GM18909 (cell line): ENCODE measurements around the gene KRT8.

Experiments used
- ATAC-seq: cut with Tn5 transposase; IDR thresholded peaks from one replicate; pipeline ENCODE4 v1.9.1; 2021; ENCODE audit warnings: mild to moderate bottlenecking; ENCODE audit not compliant: unreplicated experiment, poor library complexity

The KRT8 gene

GRCh38 chr12:52926596-52927234 lies 21.8 kb upstream of the KRT8 start:
- no peak for ATAC-seq

- no peak for ATAC-seq
These were observed 21.1 kb upstream of the KRT8 start for GRCh38 chr12:52925717-52926595.

GRCh38 chr12:52924764-52925716 lies 20.2 kb upstream of the KRT8 start:
- no peak for ATAC-seq

GRCh38 chr12:52921488-52922165 lies 16.8 kb upstream of the KRT8 start:
- no peak for ATAC-seq

- ATAC-seq, result no peak
These were observed 16.1 kb upstream of the KRT8 start for GRCh38 chr12:52920937-52921336.

GRCh38 chr12:52918784-52919183 lies 13.9 kb upstream of the KRT8 start:
- ATAC-seq, result no peak

GRCh38 chr12:52918351-52918750 lies 13.5 kb upstream of the KRT8 start:
- no peak for ATAC-seq

- ATAC-seq, result no peak
These were observed 12.9 kb upstream of the KRT8 start for GRCh38 chr12:52917800-52918199.

GRCh38 chr12:52916216-52916615 lies 11.3 kb upstream of the KRT8 start:
- no peak for ATAC-seq

- ATAC-seq, result no peak
These were observed 10.8 kb upstream of the KRT8 start for GRCh38 chr12:52915637-52916036.

- no peak for ATAC-seq
These were observed 9.8 kb upstream of the KRT8 start for GRCh38 chr12:52914576-52915121.

- ATAC-seq, result no peak
These were observed 8.6 kb upstream of the KRT8 start for GRCh38 chr12:52913431-52913821.

GRCh38 chr12:52912711-52913430 lies 8.0 kb upstream of the KRT8 start:
- ATAC-seq, result no peak

- no peak for ATAC-seq
These were observed 5.5 kb upstream of the KRT8 start for GRCh38 chr12:52910248-52910883.

- ATAC-seq, result no peak
These were observed 4.9 kb upstream of the KRT8 start for GRCh38 chr12:52909796-52910195.

- no peak for ATAC-seq
These were observed 4.5 kb upstream of the KRT8 start for GRCh38 chr12:52909331-52909730.

GRCh38 chr12:52907092-52907810 lies 2.4 kb upstream of the KRT8 start:
- no peak for ATAC-seq

GRCh38 chr12:52906191-52906601 lies 1.3 kb upstream of the KRT8 start:
- ATAC-seq, result no peak
